ENCODE data around the gene NOP14.

DNA sequence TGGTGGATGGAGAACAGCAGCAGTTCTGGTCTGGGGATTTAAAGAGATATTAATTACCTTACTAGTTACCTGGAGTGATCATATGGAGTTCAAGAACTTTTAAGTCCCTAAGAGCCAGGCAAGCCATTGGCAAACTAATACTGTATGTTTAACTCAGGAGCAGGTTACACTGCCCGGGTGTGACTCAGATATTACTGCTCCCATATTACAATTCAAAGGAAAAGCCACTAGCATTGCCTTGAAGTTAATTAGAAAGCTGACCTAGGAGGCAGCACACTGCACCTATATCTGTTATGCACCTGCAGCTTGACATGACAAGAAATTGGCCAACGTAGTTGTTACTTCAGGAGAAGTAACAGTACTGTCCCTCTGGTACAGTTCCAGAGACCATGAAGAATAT lies 47.4 kb upstream of the NOP14 start:
- TF ChIP-seq, protein P1, sequence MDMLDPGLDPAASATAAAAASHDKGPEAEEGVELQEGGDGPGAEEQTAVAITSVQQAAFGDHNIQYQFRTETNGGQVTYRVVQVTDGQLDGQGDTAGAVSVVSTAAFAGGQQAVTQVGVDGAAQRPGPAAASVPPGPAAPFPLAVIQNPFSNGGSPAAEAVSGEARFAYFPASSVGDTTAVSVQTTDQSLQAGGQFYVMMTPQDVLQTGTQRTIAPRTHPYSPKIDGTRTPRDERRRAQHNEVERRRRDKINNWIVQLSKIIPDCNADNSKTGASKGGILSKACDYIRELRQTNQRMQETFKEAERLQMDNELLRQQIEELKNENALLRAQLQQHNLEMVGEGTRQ (IDR thresholded peaks at IDR 0.05), result no peak
- TF ChIP-seq HDAC2 (IDR thresholded peaks at IDR 0.05) (no peak), POLR2A (IDR thresholded peaks at IDR 0.05; ENCODE audit: low read length) (no peak), MAFK (IDR thresholded peaks at IDR 0.05; ENCODE audit: partially characterized antibody) (no peak), TP53 (CRISPR knock-in tag; IDR thresholded peaks at IDR 0.05) (no peak)

Measured in A549 (cell line).